HCT116 (cell line): Measurements from ENCODE around the gene DUSP28. TPM values are rescaled to one million over a fixed set of nuclear protein-coding genes. Genes with fewer than 3 reads are reported as not detected.

Experiments used
- ATAC-seq: fragments of 200-7000 bp; cut with Tn5 transposase; 2 replicates; pipeline ENCODE4 v1.9.1; 2020; ENCODE audit warnings: mild to moderate bottlenecking, moderate library complexity
- BruUV-seq: library from RNA; stranded (reverse); fragments of 400-500 nt; replicated peaks from 2 replicates; lab custom pipeline; 2021; lab: Mats Ljungman, UMichigan
- CTCF ChIA-PET: fragments of 300-600 bp; sonication (Branson Sonifier 250); formaldehyde crosslinking; loops from one replicate; lab custom pipeline; 2021; ENCODE audit warnings: antibody characterized with exemption; lab: Charles Lee
- POLR2A ChIA-PET: fragments of 300-600, 350-600 bp; sonication (Branson Sonifier 250); formaldehyde crosslinking; loops from one replicate; lab custom pipeline; 2021; ENCODE audit warnings: antibody characterized with exemption; lab: Charles Lee
- RAD21 ChIA-PET, 2 experiments: fragments of 300-600 bp; sonication (Branson Sonifier 250); formaldehyde crosslinking; loops; one replicate each; lab custom pipeline; 2023; ENCODE audit warnings: low total read pairs in 2 of 2; ENCODE audit not compliant: uncharacterized antibody in 2 of 2, unreplicated experiment in 2 of 2, low non-redundant PET in 1 of 2; lab: Charles Lee
- DNase-seq: peaks from one replicate; pipeline ENCODE4 v3.0.0-alpha.2; 2010; ENCODE audit warnings: low read depth, low spot score
- H2AFZ ChIP-seq: fragments of 200-600 bp; shearing (Covaris generic), sonication (generic); 2 replicates; pipeline ENCODE4 v1.6.1; 2017; ENCODE audit warnings: low read depth, mixed run types, mixed read lengths, antibody characterized with exemption, low read length; ENCODE audit not compliant: poor library complexity, severe bottlenecking
- H3K27ac ChIP-seq: 2 replicates; pipeline ENCODE4 v1.5.1; 2012; ENCODE audit warnings: low read depth, low read length
- H3K27me3 ChIP-seq: fragments of 200-600 bp; sonication (generic); 2 replicates; pipeline ENCODE4 v1.6.1; 2016; ENCODE audit warnings: mixed run types, low read length, mixed read lengths; ENCODE audit not compliant: insufficient read depth
- H3K36me3 ChIP-seq, 2 experiments: fragments of 200-500 bp in 1 of 2; fragments of 200-600 bp in 1 of 2; sonication (Bioruptor generic) in 1 of 2; sonication (generic) in 1 of 2; 2 replicates each; pipeline versions ENCODE4 v1.5.1 to v1.6.1; 2014 to 2016; ENCODE audit warnings: low read length in 2 of 2, inconsistent platforms in 1 of 2, mixed read lengths in 1 of 2, mixed run types in 1 of 2; ENCODE audit not compliant: insufficient read depth in 2 of 2, control insufficient read depth in 1 of 2
- H3K4me1 ChIP-seq, 2 experiments: fragments of 200-600 bp in 1 of 2; sonication (generic) in 1 of 2; 2 replicates each; pipeline versions ENCODE4 v1.5.1 to v1.6.1; 2012 to 2017; ENCODE audit warnings: low read length in 2 of 2, inconsistent platforms in 1 of 2, mild to moderate bottlenecking in 1 of 2, mixed read lengths in 1 of 2, mixed run types in 1 of 2, moderate library complexity in 1 of 2; ENCODE audit not compliant: insufficient read depth in 2 of 2, control insufficient read depth in 1 of 2
- H3K4me2 ChIP-seq: fragments of 200-600 bp; sonication (generic); 2 replicates; pipeline ENCODE4 v1.6.1; 2017; ENCODE audit warnings: mixed run types, low read length, mixed read lengths
- H3K4me3 ChIP-seq, 2 experiments: fragments of 200-600 bp in 1 of 2; sonication (generic) in 1 of 2; replicated peaks in 1 of 2; 2 replicates each; pipeline ENCODE4 v1.5.1; 2011 to 2016; ENCODE audit warnings: low read length in 2 of 2, control low read depth in 1 of 2, low read depth in 1 of 2, mild to moderate bottlenecking in 1 of 2, mixed read lengths in 1 of 2, mixed run types in 1 of 2
- H3K79me2 ChIP-seq: fragments of 200-600 bp; sonication (generic); 2 replicates; pipeline ENCODE4 v1.6.1; 2017; ENCODE audit warnings: mild to moderate bottlenecking, mixed run types, low read length, moderate library complexity, mixed read lengths; ENCODE audit not compliant: insufficient read depth
- H3K9ac ChIP-seq: fragments of 200-600 bp; sonication (generic); 2 replicates; pipeline ENCODE4 v1.6.1; 2016; ENCODE audit warnings: low read length, mixed read lengths
- H3K9me2 ChIP-seq: fragments of 200-600 bp; sonication (generic), shearing (Covaris generic); 2 replicates; pipeline ENCODE4 v1.6.1; 2017; ENCODE audit warnings: mixed run types, mild to moderate bottlenecking, moderate library complexity; ENCODE audit not compliant: insufficient read depth
- H3K9me3 ChIP-seq, 2 experiments: fragments of 200-500 bp in 1 of 2; fragments of 200-600 bp in 1 of 2; sonication (Bioruptor generic) in 1 of 2; sonication (generic) in 1 of 2; 2 replicates each; pipeline ENCODE4 v1.6.1; 2014 to 2017; ENCODE audit warnings: low read length in 2 of 2, mixed read lengths in 2 of 2, inconsistent platforms in 1 of 2, low read depth in 1 of 2, mild to moderate bottlenecking in 1 of 2, mixed run types in 1 of 2, moderate library complexity in 1 of 2; ENCODE audit not compliant: control insufficient read depth in 1 of 2, insufficient read depth in 1 of 2
- H4K20me1 ChIP-seq: fragments of 200-600 bp; sonication (generic), shearing (Covaris generic); 2 replicates; pipeline ENCODE4 v1.6.1; 2017; ENCODE audit warnings: mixed run types, mild to moderate bottlenecking, moderate library complexity; ENCODE audit not compliant: insufficient read depth
- CEBPB ChIP-seq: IDR thresholded peaks from 2 replicates; pipeline ENCODE4 v1.6.1; 2012; ENCODE audit warnings: low read depth
- EGR1 ChIP-seq: IDR thresholded peaks from 2 replicates; pipeline ENCODE4 v1.6.1; 2012; ENCODE audit warnings: low read depth
- ELF1 ChIP-seq: IDR thresholded peaks from 2 replicates; pipeline ENCODE4 v1.6.1; 2012; ENCODE audit warnings: low read depth, borderline replicate concordance
- EZH2 ChIP-seq: fragments of 200-600 bp; sonication (generic); IDR thresholded peaks from 2 replicates; pipeline ENCODE4 v1.6.1; 2017; ENCODE audit warnings: antibody characterized with exemption, mixed run types
- EZH2phosphoT487 ChIP-seq: fragments of 200-600 bp; IDR thresholded peaks from 2 replicates; pipeline ENCODE4 v1.6.1; 2018; ENCODE audit warnings: antibody characterized with exemption, borderline replicate concordance
- FOSL1 ChIP-seq: IDR thresholded peaks from 2 replicates; pipeline ENCODE4 v1.6.1; 2012; ENCODE audit warnings: low read depth
- JUND ChIP-seq: IDR thresholded peaks from 2 replicates; pipeline ENCODE4 v1.6.1; 2012
- MAX ChIP-seq: IDR thresholded peaks from 2 replicates; pipeline ENCODE4 v1.6.1; 2012
- POLR2A ChIP-seq: IDR thresholded peaks from 2 replicates; pipeline ENCODE4 v1.7.0; 2011; ENCODE audit warnings: borderline replicate concordance; ENCODE audit not compliant: insufficient read depth, insufficient read length; ENCODE audit errors: extremely low read depth
- REST ChIP-seq: IDR thresholded peaks from 2 replicates; pipeline ENCODE4 v1.6.1; 2012; ENCODE audit warnings: low read depth
- SIN3A ChIP-seq: IDR thresholded peaks from 2 replicates; pipeline ENCODE4 v1.6.1; 2012; ENCODE audit warnings: low read depth
- SP1 ChIP-seq: IDR thresholded peaks from 2 replicates; pipeline ENCODE4 v1.6.1; 2012; ENCODE audit warnings: low read depth
- TCF7L2 ChIP-seq: IDR thresholded peaks from 2 replicates; pipeline ENCODE4 v1.7.0; 2011; ENCODE audit warnings: borderline replicate concordance, inconsistent platforms; ENCODE audit not compliant: insufficient read depth, insufficient read length; ENCODE audit errors: extremely low read depth
- YY1 ChIP-seq: IDR thresholded peaks from 2 replicates; pipeline ENCODE4 v1.6.1; 2011; ENCODE audit warnings: low read length, low read depth, moderate library complexity, mild to moderate bottlenecking; ENCODE audit not compliant: insufficient replicate concordance; ENCODE audit errors: extremely low read depth
- ZBTB33 ChIP-seq: IDR thresholded peaks from 2 replicates; pipeline ENCODE4 v1.6.1; 2011; ENCODE audit warnings: mild to moderate bottlenecking, low read length, moderate library complexity; ENCODE audit not compliant: insufficient replicate concordance; ENCODE audit errors: extremely low read depth
- ZFX ChIP-seq: fragments of 450-650 bp; IDR thresholded peaks from 2 replicates; pipeline ENCODE4 v1.6.1; 2017
- intact Hi-C: fragments of 100-400 bp; cut with micrococcal nuclease; formaldehyde crosslinking; loops from 2 replicates; pipeline ENCODE4 v1.10.0; 2022
- total RNA-seq: library from RNA; stranded (reverse); gene quantifications from one replicate; pipeline ENCODE4 v1.2.1, GENCODE V29; 2021; ENCODE audit not compliant: unreplicated experiment

The DUSP28 gene
- total RNA-seq, 1 experiment from 2014 or later, result 5.6 TPM

- TF ChIP-seq MAX (no peak), EZH2phosphoT487 (no peak), TCF7L2 (no peak), EZH2 (no peak), REST (no peak), POLR2A (no peak), ELF1 (no peak)
Measured at GRCh38 chr2:240510513-240511210, 49.5 kb upstream of the DUSP28 start (continued).

GRCh38 chr2:240511351-240512108 is 48.6 kb upstream of the DUSP28 start:
- intact Hi-C loops, result loop anchor here (5.0 kb wide), 2 partner anchors 56 to 331 kb away; partner anchors contain the start of gene RNPEPL1
- TF ChIP-seq SP1 (no peak), POLR2A (no peak), ZFX (no peak), EZH2 (no peak), YY1 (no peak), JUND (no peak), ZBTB33 (no peak), SIN3A (no peak), CEBPB (no peak), EGR1 (no peak), EZH2phosphoT487 (no peak), FOSL1 (no peak)

More at GRCh38 chr2:240511351-240512108, 48.6 kb upstream of the DUSP28 start:
- ChIA-PET POLR2A (no interaction called here), RAD21 (no interaction called here), CTCF (no interaction called here)
- H3K27ac ChIP-seq, result no peak overlapping the region
- H3K27me3 ChIP-seq, result no peaks in the 10 kb centered on the region
- no peak overlapping the region for H2AFZ ChIP-seq
- no peaks in the 10 kb centered on the region for H3K36me3 ChIP-seq
- no peaks in the 10 kb centered on the region for H4K20me1 ChIP-seq
- ATAC-seq, result no peak
- H3K9ac ChIP-seq, result no peak overlapping the region
- H3K9me2 ChIP-seq, result no peaks in the 10 kb centered on the region
- no TSS peak for BruUV-seq
- no peak overlapping the region for H3K4me2 ChIP-seq
- no peak for DNase-seq
- no peaks in the 10 kb centered on the region for H3K9me3 ChIP-seq
- H3K4me1 ChIP-seq, result peaks cover 0 to 6% of the 10 kb centered on the region in 2 experiments; a peak in 2 of 4 replicates
- no peak overlapping the region for H3K4me3 ChIP-seq
- H3K79me2 ChIP-seq, result no peaks in the 10 kb centered on the region
